ENCODE data around the gene PCDHGA8.
"Not testable (repeated sequence)": the region's sequence is repeated elsewhere in the genome, so short reads cannot be mapped to it uniquely, and the experiment has no call there.

The PCDHGA8 gene

DNA sequence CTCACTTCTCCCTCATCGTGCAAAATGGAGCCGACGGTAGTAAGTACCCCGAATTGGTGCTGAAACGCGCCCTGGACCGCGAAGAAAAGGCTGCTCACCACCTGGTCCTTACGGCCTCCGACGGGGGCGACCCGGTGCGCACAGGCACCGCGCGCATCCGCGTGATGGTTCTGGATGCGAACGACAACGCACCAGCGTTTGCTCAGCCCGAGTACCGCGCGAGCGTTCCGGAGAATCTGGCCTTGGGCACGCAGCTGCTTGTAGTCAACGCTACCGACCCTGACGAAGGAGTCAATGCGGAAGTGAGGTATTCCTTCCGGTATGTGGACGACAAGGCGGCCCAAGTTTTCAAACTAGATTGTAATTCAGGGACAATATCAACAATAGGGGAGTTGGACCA is 38.9 kb downstream of the PCDHGA8 start:
- no peak for DNase-seq (ENCODE audit: low read depth in 1 of 2, low spot score in 1 of 2)

DNA sequence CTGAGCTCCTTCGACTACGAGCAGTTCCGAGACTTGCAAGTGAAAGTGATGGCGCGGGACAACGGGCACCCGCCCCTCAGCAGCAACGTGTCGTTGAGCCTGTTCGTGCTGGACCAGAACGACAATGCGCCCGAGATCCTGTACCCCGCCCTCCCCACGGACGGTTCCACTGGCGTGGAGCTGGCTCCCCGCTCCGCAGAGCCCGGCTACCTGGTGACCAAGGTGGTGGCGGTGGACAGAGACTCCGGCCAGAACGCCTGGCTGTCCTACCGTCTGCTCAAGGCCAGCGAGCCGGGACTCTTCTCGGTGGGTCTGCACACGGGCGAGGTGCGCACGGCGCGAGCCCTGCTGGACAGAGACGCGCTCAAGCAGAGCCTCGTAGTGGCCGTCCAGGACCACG is 39.9 kb downstream of the PCDHGA8 start:
- DNase-seq (ENCODE audit: low read depth in 1 of 2, low spot score in 1 of 2) = not testable (repeated sequence)

DNA sequence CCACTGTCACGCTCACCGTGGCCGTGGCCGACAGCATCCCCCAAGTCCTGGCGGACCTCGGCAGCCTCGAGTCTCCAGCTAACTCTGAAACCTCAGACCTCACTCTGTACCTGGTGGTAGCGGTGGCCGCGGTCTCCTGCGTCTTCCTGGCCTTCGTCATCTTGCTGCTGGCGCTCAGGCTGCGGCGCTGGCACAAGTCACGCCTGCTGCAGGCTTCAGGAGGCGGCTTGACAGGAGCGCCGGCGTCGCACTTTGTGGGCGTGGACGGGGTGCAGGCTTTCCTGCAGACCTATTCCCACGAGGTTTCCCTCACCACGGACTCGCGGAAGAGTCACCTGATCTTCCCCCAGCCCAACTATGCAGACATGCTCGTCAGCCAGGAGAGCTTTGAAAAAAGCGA is 40.3 kb downstream of the PCDHGA8 start:
- DNase-seq (ENCODE audit: low read depth in 1 of 2, low spot score in 1 of 2) = not testable (repeated sequence)

DNA sequence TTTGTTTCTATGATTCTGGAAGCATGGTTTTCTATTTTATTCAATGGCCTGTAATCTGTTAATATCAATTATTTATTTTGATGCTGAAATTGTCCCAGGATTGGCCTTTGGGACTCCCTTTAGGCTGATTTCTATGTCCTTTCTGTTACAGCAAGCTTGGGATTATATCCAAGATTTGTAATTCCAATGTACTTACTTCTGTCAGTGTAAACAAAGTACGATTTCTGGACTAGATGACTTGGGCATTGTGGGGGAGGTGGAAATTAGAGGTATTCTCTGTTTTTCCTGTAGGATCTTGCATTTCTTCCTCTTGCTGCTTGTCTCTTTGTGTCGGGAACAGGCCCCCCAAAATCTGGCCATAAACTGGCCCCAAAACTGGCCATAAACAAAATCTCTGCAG is 41.6 kb downstream of the PCDHGA8 start:
- no peak for DNase-seq (ENCODE audit: low read depth in 1 of 2, low spot score in 1 of 2)

- no peak for DNase-seq (ENCODE audit: low read depth in 1 of 2, low spot score in 1 of 2)
These were observed 44.8 kb downstream of the PCDHGA8 start for GRCh38 chr5:141437221-141437620.

- no peak for DNase-seq (ENCODE audit: low read depth in 1 of 2, low spot score in 1 of 2)
These were observed 47.1 kb downstream of the PCDHGA8 start for GRCh38 chr5:141439411-141440141.

DNA sequence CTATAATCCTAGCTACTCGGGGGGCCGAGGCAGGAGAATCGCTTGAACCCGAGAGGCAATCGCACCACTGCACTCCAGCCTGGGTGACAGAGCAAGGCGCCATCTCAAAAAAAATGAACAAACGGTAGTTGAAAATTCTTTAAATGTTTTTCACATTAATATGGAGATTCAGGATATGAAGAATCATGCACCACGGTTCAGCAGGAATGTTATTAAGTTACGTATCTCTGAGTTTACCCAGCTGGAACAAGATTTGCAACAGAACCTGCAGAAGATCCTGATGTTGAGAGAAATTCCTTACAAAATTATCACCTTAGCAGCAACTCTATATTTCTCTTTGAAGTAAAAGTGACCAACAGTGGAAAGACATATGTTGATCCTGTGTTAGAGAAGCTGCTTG is 47.9 kb downstream of the PCDHGA8 start:
- no peak for DNase-seq (ENCODE audit: low read depth in 1 of 2, low spot score in 1 of 2)

- no peak for DNase-seq (ENCODE audit: low read depth in 1 of 2, low spot score in 1 of 2)
These were observed 49.2 kb downstream of the PCDHGA8 start for GRCh38 chr5:141441571-141442170.
